ENCODE data around the gene PSMC3.
A peak's percentile ranks its signal among the peaks of the same experiment; 100 is the strongest.

PSMC3 gene

DNA sequence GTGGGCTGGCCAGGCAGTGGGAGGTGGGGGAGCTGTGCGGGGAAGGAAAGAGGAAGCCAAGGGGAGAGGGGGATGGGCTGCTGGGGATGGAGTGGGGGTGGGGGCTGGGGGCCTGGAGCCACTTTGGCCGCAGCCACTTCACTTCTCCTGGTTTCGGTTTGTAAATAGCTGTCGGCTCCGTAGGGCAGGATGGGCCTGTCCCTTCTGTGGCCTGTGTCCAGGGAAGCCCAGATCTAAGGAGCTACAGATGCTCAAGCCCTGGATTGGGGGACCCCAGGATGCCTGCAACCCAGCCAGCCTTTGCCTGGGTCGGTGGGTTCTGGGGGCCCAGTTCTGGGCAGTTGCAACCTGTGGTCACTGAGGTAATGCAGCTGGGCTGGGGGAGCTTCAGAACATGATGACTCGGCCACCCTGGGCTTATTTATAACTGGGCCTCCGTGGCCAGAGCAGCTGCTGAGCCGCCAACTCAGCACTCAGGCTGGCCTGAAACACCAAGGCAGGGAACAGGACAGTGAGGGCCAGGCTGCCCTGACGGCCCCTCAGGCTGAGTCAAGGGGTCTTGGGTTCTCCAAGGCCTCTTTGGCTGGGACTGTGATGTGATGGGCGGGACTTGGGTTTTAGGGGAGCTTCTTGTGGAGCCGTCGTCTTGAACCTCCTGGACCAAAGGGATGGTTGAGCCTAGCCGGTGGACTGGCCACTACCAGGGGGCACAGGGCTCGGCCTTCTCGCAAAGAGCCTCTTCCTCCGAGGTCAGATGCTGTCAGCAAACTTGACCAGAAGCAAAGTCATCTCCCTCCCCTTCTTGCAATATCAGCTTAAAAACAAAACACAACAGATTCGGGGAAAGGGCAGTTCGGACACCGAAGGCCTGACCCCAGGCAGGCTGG is 32.8 kb downstream of the PSMC3 start:
- peak; percentile 46 for DNase-seq

DNA sequence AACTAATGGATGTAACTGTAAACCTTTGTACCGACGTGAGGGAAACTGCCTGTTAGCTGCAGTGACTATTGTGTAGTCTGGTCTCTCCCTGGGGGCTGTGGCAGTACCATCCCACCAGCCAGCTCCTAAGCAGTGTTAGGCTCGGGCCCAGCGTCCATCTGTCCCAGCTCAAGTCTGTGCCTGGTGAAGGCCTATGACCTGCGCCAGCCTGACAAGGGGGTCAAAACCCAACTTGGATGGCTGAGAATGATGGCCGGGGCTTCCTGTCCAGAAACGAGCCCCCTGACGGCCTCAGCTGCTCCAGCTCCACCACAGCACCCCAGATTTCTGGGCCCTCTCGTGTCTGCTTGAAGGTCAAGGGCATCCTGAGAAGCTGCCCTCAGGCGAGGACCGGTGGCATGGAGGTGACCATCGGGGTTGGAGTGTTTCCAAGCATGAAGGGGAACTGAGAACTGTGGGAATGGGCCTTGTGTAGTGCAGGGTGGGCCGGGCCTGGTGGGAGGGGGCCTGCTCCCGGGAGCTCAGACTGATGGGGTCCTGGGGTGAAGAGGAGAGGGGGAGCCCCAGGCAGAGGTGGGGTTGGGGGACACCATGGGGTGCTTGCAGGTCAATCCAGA is 33.6 kb downstream of the PSMC3 start:
- no peak for DNase-seq

DNA sequence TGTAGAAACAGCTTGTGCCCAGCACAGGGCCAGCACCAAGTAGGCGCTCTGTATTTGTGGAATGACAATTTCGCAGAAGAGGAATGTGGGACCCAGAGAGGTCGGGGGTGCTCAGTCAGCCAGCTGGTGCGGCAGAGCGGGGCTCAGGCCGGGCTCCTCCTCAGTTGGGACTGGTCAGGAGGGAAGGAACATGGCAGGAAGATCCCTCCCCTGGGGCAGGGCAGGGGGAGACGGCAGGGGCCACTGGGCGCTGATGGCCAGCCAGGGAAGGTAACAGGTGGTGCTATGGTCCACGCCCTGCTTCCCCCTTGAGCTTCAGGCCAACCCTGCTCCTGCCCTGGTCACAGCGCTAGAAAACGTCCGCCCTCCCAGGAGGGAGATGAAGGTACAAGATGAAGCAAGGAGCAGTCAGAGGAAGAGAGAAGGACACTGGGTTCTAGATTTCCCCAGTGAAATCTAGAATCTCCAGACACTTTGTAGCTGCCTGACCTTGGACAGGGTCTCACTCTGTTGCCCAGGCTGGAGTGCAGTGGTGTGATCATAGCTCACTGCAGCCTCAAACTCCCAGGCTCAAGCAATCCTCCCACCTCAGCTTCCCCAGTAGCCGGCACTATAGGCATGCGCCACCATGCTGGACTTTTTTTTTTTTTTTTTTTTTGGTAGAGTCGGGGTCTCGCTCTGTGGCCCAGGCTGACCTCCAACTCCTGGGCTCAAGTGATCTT is 34.4 kb downstream of the PSMC3 start:
- DNase-seq: no peak

GRCh38 chr11:47391077-47391583 is 35.1 kb downstream of the PSMC3 start:
- DNase-seq: no peak

DNA sequence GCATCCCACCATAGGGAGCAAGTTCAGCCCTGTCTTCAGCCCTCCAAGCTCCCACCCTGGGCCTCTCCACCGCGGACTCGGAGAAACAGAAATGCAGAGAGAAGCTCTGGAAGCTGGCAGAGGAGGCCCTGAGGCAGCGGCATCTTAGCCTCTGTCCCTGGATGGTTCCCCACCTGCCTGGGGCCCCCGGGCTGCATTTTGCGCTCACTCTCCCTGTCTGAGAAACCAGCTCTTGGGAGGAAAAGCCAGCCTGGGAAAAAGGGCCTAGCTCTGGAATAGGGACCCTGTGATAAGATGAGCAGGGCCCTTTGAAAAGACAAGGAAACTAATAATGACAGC is 35.8 kb downstream of the PSMC3 start:
- DNase-seq: no peak

- no peak for DNase-seq
Observed at GRCh38 chr11:47389577-47390421, 36.4 kb downstream of the PSMC3 start.

- DNase-seq: no peak
Observed at GRCh38 chr11:47388697-47389576, 37.3 kb downstream of the PSMC3 start.

DNA sequence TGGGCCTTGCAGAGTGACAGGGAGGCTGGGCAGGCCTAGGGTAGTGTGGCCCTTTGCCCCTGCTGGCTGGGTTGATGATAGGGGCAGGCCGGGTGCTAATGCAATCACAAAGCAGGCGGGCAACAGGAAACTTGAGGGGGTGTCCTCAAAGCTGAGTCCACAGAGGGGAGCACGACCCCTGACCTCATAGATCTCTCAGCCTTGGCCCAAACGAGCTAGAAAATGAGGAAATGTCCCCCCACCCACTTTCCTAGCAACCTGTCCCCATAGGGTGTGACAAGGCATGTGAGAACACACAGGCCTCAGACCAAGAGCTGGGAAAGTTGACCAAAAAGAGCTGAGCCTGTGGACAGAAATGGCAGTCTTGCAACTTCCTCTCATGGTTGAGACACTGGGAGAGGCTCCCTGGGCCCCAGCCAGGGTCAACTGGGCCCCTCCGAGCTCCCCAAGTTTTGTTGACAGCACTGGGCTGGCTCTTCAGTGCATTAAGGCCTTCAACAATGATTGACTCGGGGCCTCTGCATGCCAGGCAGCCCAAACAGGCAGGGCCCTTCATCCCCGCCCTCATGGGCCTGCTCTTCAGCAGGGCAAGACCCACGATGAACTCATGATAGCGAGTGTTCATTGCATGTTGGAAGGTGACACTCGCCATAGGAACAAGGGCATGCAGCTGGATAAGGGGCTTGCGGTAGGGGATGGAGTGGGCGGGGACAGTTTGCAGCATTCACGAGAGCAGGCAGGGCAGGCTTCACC is 38.1 kb downstream of the PSMC3 start:
- DNase-seq: no peak

DNA sequence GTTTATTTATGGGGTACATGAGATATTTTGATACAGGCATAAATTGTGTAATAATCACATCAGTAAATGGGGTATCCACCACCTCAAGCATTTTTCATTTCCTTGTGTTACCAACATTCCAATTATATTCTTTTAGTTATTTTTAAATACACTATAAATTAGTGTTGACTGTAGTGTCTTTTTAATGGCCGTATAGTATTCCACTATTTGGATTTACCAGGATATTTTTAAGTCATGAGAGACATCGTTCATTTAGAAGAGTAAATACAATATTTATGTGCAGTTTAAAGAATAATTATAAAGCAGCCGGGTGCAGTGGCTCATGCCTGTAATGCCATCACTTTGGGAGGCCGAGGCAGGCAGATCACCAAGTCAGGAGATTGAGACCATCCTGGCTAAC is 41.7 kb downstream of the PSMC3 start:
- no peak for DNase-seq

- no peak for DNase-seq
Observed at GRCh38 chr11:47383071-47383470, 43.2 kb downstream of the PSMC3 start.

- DNase-seq: no peak
Observed at GRCh38 chr11:47380078-47380477, 46.2 kb downstream of the PSMC3 start.

DNA sequence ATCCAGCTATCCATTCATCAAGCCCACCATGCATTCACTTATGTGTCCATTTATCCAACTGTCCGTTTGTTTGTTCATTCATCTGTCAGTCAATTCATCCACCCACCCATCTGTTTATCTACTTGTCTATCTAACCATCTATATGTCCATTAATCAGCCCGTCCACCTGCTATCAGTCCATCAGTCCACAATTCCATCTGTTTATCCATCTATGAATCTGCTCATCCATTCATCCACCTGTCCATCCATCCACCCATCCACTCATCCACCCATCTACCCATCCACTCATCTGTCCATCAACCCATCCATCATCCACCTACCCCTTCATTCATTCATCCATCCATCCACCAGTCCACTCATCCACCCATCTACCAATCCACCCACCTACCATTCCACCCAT is 46.9 kb downstream of the PSMC3 start:
- DNase-seq: no peak

- no peak for DNase-seq
Observed at GRCh38 chr11:47378836-47379170, 47.4 kb downstream of the PSMC3 start.

- DNase-seq: no peak
Observed at GRCh38 chr11:47378010-47378835, 48.0 kb downstream of the PSMC3 start, which contains the start of gene SPI1. TSS of gene SPI1 (minus strand) at chr11:47378547. CDS start at chr11:47378353, 194 bp downstream.

- no peak for DNase-seq
Observed at GRCh38 chr11:47377571-47378009, 48.6 kb downstream of the PSMC3 start.

- DNase-seq: no peak
Observed at GRCh38 chr11:47376525-47377371, 49.5 kb downstream of the PSMC3 start.

GRCh38 chr11:47376107-47376524 is 50.1 kb downstream of the PSMC3 start:
- no peak for DNase-seq

DNA sequence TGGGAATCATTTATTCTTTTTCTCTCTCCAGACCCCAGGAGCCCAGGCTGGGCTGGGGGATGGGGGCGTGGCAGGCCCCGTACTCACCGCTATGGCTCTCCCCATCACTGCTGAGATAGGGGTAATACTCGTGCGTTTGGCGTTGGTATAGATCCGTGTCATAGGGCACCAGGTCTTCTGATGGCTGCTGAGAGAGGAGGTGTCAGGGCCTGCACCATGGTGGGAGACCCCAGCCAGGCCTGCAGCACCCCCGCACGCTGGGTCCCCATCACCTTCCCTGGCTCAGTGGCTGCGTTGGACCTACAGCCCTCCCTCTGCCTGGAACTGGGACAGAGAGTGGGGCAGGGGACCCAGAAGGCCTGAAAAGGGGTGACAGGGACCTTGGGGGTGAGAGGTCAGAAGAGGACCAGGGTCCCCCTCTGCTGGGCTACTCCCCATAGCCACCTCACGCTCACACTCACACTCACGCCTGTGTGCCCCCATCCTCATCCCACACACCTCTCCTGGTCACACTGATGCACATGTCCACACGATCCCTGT is 50.6 kb downstream of the PSMC3 start:
- no peak for DNase-seq

DNA sequence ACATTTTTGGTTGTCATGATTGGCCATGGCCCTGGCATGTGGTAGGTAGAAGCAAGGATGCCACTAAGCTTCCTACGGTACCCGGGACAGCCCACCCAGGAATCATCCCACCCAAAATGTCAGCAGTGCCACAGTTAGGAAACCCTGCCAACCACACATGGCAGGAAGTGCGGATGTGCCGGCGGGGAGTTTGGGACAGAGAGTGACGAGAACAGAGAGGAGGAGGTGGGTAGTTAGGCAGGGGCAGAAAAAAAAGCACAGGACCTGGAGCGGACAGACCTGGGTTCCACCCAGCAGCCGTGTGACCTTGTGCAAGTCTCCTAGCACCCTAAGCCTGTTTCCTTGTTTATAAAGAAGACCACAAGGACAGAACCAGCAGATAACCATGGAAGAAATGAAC is 51.2 kb downstream of the PSMC3 start:
- no peak for DNase-seq

Measured in fibroblast of skin of right quadriceps (primary cell).